SIG-M5 (cell line): ENCODE results near the gene MALT1.
"Not testable (repeated sequence)": the region's sequence is repeated elsewhere in the genome, so short reads cannot be mapped to it uniquely, and the experiment has no call there.

Source experiments
- DNase-seq: peaks from one replicate; lab custom pipeline; 2025; lab: John Stamatoyannopoulos, UW

The MALT1 gene

DNA sequence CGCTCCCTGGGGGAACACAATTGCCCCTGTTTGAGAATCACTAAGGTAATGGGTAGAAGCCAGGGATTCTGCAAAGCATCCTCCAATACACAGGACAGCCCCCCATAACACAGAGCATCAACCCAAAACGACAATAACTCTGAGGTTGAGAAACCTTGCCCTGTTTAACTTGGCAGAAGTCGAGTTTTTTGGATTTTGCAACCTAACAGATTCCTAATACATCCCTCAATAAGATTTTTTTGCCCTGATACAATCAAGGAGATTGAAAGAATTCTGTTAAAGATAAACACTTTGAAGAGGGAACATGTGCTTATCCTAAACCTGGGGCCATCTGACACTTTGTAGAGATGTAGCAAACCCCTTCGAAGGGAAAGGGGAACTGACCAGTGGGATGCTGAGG, 100.9 kb downstream of the MALT1 start:
- DNase-seq: no peak

DNA sequence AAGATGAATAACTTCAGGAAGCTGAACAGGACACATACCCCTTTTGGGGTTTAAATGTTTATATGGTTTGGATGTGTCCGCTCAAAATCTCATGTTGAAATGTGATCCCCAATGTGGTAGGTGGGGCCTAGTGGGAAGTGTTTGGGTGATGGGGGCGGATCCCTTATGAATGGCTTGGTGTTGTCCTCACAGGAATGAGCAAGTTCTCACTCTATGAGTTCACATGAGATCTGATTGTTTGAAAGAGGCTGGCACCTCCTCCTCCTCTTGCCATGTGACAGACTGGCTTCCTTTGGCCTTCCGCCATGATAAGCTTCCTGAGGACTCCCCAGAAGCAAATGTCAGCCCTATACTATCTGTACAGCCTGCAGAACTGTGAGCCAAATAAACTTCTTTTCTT, 104.8 kb downstream of the MALT1 start:
- no peak for DNase-seq

DNA sequence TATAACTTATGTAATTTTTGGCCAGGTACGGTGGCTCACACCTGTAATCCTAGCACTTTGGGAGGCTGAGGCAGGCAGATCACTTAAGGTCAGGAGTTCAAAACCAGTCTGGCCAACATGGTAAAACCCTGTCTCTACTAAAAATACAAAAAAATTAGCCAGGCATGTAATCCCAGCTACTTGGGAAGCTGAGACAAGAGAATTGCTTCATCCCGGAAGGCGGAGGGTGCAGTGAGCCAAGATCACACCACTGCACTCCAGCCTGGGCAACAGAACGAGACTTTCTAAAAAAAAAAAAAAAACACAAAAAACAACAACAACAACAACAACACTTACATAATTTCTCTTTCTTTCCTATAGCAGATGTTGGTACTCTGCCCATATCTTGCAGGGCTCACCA, 105.3 kb downstream of the MALT1 start:
- not testable (repeated sequence) for DNase-seq

DNA sequence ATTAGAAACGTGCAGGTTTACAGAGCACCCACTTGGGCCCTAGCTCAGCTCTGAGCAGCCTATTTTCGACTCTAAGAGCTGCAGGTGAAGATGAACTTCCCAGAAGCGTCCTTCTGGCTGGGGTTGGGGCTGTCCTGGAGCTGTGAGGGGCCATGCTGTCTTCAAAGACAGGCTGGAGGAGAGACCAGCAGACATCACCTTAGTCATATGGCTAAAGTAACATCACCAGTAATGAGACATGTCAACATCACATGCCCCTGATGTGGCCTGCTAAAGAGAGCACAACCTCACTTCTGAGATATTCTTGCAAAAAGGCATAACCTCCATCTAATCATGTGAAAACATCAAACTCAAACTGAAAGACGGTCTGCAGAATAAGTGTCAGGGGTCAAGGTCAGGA, 106.2 kb downstream of the MALT1 start:
- no peak for DNase-seq

DNA sequence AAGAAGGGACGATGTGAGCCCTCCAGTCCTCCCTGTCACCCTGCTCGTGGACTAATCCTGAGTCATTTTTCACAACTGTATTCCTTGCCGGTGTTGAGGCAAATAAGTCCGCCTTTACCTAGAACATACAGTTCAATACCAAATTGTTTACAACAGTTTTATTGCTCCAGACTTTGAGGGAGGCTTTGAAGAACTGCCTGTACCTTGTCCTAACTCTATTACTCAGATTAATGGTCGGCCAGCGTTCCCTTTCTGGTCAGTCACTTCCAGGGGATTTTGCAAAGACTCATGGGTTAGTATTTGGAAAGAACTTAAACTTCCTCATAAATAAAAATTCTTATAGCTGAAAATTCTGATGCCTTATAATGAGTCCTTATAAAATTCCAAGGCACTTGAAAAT, 108.3 kb downstream of the MALT1 start:
- no peak for DNase-seq

DNA sequence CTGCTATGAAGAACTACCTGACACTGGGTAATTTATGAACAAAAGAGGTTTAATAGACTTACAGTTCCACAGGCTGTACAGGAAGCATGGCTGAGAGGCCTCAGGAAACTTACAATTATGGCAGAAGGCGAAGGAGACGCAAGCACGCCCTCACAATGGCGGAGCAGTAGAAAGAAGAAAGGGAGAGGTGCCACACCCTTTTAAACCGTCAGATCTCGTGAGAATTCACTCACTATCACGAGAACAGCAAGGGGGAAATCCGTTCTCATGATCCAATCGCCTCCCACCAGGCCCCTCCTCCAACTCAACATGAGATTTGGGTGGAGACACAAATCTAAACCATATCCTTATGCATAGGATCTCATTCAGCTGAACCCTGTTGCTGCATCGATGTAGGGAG, 108.8 kb downstream of the MALT1 start:
- DNase-seq: no peak

DNA sequence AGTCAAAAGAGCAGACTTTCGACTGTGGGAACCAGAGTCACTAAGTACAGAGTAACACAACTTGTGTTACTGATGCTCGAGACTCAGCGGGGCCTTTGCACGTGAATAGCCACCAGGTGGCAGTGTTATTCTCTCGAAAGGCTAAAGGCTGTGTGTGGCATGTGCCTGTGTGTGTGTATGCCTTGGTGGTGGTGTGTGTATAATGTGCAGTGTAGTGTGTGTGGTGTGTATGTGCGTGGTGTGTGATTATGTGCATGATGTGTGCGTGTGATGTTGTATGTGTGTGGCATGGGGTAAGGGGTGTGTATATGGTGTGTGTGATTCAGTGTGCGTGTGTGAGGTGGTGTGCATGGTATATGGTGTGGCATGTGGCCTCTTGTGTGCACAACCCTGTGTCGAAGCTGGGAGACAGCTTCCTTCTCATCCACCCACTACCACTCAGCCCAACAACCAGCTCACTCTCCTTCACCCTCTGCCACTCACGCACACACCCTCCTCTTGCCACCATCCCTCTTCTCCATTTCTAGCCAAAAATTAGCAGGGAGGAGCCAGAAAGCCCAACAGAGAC, 110.4 kb downstream of the MALT1 start:
- DNase-seq: no peak

DNA sequence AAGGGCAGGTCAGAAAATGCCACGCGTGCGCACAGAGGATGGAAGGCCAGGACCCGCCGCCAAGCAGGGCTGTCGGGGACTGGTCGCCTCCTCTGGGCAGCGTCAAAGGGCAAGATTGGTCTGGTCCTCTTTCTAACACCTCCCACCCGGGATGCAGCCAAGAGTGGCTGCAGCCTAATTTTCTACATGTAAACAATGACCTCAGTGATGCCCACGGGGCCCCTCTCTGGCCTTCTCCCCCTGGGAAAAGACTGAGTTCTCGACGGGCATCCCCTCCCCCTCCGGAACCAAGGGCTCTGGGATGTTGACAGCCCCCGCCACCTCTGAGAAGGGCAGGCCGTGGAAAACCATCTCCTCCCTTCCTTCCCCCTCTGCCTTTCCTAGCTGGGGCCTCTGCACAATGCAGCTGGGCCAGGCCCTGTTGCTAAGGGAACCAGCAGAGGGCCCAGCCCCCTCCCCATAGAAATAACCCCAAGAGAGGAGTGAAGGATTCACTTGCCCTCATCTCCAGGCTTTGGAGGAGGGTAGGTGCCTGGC, 113.4 kb downstream of the MALT1 start:
- DNase-seq: no peak

DNA sequence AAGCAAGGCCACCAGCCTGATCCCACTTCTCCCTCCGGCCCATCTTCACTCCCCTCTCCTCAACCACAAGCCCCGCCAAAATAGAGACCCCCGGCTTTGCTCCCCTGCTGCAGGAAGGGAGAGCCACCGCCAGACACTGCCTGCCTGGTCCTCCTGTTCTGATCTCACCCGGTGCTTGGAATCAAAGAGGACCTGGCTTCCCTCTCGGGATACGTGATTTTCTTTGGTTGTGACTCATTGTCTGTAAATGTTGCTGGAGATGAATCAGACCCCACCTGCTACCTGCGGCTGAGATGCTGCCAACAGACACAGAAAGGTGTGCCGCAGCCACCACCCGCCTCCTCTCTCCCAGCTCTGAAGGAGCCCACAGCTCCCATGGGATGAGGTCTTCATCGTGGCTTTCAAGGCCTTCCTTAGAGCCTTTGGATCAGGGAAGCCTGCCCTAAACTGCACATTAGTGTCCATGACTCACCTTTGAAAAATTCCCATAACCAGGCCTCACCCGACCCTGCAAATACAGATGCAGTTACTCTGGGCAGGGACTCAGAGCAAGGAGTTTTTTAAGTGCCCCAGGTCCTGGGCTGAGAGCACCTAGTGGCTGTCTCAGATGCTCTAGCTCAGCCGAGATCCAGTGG, 114.0 kb downstream of the MALT1 start:
- DNase-seq: no peak

DNA sequence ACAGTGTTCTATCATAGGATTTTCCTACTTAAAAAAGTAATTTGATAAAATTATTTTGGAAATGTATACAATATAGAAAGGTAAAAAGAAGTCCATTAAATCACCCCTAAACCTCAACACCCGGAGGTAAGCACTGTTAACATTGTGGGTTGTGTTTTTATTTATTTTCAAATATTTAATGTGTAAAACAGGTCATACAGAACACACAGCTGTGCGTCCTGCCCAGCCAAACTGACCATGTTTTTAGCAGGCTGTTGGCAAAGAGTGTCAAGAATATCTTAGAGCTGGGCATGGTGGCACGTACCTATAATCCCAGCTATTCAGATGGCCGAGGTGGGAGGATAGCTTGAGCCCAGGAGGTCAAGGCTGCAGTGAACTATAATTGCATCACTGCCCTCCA, 114.6 kb downstream of the MALT1 start:
- DNase-seq: no peak

DNA sequence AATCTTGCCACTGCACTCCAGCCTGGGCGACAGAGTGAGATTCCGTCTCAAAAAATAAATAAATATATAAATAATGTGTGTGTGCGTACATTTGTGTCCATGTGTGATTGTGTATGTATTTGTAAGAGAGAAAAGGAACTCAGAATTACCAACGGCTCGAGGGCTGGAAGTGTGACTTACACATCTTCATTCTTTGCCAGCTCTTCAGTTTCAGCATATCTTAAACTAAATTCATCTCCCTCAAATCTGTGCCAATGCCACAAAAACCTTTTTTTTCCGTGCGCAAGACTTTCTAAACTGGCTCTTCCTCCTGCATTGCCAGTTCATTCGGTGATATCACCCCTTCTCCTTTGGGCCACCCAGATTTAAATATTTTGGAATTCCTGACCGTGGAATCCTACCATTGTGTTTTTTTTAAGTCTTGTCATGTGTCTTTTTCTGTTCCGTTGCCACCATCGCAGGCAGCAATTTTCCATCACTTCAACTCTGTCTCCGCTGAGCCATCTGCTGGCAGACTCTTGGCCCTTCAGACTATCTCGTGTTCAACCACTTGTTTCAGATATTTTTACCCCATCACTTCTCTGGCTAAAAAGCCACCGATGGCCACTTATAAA, 116.4 kb downstream of the MALT1 start:
- DNase-seq: no peak

DNA sequence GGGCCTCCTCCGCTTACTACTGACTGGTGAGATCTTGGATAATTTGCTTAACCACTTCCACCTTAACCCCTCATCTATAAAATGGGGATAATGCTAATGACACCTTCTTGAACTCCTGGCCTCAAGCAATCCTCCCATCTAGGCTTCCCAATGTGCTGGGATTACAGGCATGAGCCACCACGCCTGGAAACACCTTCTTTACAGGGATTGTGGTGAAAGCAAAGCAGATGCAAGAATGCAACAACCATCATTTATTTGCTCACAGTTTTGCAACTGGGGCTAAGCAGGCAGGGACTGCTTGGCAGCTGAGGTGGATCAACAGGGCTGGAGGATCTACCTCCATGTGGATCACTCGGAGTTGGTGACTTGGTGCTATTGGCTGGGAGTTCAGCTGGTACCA, 117.2 kb downstream of the MALT1 start:
- DNase-seq: no peak

DNA sequence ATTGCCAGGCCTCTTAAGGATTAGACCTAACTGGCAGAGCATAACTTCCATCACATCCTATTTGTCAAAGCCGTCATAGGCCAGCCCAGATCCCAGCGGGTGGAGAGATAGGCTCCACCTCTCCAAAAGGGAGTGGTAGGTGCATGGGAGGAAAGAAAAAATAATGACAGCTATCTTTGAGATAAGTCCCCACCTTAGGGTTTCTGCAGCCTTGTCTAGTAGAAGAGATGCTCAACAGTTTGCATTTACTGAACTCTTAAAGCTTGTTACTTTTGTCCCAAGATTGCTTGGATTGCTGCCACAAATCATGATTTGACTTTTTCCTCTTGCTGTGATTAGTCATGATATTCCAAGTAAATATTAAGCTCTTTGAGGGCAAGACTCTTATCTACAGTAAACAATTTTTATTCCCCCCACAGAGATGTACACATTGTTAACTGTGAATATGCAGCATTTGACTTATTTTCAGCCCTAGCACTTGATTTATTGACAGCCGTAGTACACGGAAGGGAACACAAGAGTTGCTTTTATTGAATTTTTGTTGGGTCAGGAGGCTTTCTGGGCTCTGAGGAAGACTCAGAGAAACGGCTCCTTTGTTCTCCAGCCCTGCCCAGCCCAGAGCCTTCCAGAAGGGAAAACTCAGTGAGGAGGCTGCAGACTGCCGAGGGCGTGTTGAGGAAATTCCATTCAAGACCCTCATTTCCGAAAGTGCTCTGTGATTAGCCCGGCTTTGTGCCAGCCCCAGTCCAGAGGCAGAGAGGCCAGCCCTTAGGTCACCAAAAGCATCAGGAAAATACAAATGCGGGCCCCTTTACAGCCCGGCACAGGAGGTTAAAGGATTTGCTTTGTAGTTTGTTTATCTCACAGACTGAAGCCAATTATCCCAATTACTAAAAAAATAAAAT, 118.0 kb downstream of the MALT1 start:
- no peak for DNase-seq

DNA sequence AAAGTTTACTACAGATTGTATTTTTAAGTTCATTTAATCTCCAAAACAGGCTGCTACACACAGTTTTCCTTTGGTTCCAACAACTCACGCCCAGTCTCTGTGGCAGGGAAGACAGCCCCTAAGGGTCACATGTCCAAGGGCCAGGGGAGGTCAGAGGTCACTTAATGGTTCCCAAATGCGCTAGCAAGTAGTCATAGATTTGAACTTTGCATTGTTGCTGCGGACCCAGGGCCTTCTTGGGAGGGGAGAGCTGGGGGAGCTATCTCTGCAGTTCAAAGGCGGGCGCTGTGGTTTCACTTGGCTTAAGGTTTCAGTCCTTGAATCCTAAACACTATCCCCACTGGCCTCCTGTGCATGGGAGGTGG, 118.6 kb downstream of the MALT1 start:
- DNase-seq: no peak

DNA sequence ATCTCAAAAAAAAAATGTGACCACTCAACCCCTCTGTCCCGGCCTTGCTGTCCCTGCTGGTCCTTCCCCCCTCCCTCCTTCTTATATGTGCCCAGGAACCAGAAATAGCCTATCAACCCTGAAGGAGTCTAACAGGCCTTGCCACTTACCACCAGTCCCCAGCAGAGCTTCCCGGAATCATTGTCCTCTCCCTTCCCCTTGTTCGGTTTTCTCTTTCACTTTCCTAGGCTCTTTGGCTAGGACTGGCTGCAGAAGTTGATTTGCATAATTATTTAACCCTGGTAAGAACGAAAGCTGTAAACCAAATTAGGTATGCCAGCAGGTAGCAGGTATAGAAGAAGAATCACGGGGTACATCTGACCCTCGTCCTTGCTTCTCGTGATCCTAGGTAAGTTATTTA, 120.8 kb downstream of the MALT1 start:
- no peak for DNase-seq

DNA sequence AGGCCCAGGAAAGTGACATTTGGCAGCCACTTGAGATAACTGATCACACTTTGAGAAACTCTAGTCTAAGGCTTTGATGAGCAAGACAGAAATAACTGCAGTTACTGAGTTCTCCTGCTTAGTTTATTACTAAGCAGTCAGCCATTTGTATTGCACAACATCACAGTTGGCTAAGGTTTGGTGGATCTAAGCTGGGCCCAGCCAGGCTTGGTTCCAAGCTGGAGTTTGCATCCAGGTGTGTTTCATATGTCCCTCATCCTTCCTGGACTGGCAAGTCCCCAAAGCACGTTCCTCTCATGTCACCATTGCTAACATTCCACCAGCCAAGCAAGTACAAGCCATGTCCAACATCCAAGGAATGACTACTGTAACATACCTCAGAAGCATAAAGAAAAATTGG, 122.1 kb downstream of the MALT1 start:
- no peak for DNase-seq

DNA sequence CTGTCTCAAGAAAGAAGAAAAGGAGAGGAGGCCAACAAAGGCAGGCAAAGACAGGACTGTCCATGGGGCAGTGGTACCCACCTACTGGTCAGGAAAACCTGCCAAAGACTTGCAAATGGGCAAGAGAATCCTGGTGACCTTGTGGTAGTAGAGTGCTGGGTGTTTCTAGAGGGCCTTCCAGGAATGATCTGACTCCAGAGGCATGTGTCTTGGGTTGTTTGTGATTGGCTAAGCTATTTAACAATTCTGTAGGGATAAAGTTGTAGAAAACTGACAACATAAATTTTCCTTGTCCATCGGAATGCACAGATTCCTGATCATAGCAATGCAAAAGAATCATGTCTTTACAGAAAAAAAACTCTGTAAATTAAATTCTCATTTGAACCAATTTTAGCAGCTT, 125.0 kb downstream of the MALT1 start:
- no peak for DNase-seq

DNA sequence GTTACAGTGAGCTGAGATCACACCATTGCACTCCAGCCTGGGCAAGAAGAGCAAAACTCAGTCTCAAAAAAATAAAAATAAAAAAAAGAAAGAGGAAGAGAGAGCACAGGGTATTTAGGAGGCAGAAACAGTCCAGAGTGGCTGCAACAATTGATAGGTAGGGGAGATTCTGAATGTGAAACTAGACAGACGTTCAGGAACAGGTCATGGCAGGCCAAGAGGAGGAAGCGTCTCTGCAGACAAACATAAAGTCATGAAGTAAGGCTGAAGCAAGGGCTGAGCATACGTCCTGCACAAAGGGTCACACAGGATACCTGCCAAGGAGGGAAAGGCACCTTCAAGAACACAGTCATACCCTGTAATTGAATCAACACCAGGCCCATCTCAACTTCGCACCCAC, 129.3 kb downstream of the MALT1 start:
- DNase-seq: no peak

DNA sequence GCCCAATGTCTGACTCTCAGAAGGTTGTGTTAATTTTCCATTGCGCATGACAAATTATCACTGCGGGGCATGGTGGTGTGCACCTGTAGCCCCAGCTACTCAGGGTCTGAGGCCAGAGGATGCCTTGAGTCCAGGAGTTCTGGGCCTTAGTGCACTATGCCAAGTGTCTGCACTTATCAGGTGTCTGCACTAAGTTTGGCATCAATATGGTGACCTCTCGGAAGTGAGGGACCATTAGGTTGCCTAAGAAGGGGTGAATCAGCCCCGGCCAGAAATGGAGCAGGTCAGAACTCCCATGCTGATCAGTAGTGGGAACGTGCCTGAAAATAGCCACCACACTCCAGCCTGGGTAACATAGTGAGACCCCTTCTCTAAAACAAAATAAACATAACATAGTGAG, 131.7 kb downstream of the MALT1 start:
- DNase-seq: no peak

DNA sequence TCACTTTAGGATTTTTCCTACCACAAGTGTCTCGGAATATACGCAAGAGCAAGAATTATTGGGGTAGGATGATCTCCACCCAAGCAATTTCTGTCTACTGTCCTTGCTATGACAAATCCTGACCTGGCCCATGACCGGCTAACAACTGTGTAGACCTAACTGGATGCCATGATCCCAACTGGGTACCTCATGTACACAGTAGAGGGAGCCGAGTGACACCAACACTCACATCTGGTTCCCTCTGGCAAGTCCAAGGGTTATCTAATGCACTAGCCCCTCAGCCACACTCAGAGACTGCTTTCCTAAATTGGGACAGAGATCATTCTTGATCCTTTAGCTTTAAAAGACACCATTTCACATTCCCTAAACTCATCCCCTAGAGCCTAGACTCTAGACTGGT, 132.7 kb downstream of the MALT1 start:
- no peak for DNase-seq
